AG08396 (cell line): Measurements from ENCODE around the gene FMO5.
"Not testable (repeated sequence)": the region's sequence is repeated elsewhere in the genome, so short reads cannot be mapped to it uniquely, and the experiment has no call there.

ENCODE experiments used
- DNase-seq: peaks from one replicate; pipeline ENCODE4 v3.0.0; 2012; ENCODE audit warnings: low spot score, mixed read lengths

The FMO5 gene

DNA sequence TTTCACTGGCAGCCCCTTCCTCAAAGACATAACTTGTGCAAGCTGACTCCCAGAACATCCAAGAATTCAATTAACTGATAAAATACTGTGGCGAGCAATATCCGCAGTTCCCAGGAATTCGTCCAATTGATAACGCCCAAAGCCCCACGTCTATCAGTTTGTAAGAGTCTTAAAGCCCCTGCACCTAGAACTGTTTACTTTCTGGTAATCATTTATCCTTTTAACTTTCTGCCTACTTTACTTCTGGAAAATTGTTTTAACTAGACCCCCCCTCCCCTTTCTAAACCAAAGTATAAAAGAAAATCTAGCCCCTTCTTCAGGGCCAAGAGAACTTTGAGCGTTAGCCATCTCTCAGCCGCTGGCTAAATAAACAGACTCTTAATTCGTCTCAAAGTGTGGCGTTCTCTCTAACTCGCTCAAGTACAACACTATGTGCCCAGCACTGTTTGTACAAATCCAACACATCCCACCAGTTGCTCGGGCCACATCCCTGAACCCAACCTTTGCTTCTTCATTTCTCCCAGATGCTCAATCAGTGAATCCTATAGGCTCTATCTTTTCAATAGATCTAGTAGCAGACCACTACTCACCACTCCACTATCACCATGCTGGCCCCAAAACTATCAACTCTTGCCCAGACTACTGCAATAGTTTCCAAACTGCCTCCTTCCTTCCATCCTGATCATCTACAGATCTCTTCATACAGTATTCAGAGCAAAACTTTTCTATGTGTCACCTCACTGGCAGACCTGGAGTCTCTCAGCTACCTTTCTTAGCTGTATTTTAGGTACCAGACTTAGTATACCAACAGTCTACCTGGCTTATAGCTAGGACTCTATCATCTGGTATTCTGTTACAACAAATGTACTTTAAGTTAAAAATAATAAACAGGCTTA is 14.0 kb upstream of the FMO5 start:
- DNase-seq, result no peak

DNA sequence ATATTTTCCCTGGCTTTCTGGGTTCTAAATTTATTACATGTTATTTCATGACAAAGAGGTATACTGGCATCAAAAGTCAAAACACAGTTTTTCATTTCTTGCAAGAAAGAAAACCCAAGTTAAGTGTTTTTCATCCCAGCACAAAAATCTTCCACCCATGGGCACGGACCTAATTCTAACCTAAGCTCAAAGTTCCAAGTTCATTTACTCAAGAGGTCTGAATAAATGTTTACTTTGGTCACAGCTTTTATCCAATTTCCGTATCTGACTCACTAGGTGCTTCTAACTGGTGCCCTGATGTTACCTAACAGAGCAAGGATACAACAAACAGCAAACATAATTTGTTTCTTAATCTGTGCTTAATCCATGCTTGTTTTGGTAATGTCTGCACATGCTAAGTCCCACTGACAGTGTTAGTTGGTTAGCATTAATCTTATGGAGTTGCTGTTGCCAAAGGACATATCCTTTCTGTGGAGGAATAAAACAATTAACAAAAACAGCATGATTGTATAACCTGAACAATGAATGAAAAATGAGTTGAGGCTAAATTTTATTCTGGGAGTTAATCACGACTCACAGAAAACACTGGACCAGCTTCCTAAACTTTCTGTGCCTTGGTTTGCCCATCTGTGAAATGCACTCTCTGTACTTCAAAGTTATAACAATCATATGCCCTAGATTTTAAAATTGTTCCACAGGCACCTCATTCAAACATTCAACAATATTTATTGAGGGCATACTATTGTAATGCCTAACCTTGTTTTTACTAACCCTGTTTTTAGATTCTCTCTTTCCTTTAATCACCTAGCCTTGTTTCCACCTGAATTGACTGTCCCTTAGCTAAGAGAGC is 13.1 kb upstream of the FMO5 start:
- DNase-seq, result no peak

DNA sequence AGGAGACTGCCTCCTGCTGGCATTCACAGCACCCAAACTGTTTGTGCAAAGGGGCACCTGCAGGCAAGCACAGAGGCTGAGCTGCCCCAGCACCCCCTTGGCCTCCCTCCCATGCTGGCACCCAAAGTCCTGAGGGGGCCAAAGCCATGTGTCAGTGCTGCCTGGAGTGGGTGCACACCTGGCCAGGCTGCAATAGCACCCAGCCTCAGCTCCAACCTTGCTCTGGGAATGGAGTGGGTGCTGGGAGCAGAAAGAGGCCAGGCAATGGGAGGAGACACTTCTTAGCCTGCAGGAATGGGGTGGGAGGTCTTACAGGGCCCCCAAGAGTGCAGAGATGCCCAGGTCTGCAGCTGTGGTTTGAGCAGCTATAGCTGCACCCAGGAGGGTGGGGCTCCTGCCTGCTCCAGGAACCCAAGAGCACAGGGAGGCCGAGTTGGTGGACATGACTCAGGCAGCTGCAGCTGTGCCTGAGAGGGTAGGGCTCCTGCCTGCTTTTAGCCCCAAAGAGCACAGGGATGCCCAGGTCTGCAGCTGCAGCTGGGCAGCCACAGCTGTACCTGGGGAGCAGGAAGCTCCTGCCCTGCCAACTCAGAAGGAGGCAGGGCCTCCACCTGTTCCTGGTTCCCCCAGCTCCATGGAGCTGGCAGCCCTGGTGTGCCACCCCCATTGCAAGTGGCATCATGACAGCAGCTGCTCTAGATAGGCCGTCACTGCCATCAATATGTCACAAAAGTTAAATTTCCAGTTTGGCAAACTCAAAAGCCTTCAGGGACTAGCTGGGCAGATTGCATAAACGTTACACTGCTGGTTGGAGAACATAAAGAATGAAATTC is 12.0 kb upstream of the FMO5 start:
- DNase-seq, result no peak

DNA sequence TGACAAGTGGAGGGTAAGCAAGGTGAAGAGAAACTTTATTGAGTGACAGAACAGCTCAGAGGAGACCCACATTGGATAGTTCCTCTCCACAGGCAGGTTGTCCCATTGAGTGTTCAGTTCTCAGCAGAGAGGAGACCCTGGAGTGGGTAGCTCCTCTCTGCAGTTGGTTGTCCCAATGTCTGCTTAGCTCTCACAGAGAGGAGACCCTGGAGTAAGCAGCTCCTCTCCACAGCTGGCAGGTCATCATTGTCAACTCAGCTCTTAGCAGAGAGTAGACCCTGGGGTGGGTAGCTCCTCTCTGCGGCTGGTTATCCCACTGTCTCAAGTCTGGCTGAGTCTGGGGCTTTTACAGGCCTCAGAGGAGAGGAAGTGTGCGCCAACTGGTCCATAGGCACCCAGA is 11.3 kb upstream of the FMO5 start:
- no peak for DNase-seq

DNA sequence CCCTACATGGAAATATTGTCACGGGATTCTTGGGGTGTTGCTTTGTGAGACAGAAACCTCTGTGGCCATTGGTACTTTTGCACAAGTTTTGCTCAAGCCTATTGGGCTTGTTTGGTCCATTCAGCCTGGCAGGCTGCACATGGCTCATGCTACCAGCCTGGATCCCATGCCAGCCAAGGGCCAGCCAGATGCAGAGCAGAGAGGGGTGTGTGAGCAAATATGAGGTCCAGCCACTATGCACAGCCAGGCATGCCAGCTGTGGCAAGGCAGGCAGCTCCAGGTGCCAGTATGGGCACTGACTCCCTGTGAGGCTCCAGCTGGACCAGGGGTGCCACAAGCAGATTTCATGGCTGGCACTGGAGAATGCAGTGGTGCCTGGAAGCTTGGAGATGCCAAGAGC is 10.7 kb upstream of the FMO5 start:
- DNase-seq, result no peak

DNA sequence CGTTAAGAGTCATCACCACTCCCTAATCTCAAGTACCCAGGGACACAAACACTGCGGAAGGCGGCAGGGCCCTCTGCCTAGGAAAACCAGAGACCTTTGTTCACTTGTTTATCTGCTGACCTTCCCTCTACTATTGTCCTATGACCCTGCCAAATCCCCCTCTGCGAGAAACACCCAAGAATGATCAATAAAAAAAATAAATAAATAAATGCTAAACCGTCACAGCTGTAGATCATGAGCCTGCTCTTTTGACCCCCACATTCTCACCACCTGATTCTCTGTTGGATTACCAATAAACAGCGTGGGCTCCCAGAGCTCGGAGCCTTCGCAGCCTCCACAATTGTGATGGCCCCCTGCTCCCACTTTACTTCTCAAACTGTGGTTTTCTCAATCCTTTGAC is 8.8 kb upstream of the FMO5 start:
- not testable (repeated sequence) for DNase-seq

DNA sequence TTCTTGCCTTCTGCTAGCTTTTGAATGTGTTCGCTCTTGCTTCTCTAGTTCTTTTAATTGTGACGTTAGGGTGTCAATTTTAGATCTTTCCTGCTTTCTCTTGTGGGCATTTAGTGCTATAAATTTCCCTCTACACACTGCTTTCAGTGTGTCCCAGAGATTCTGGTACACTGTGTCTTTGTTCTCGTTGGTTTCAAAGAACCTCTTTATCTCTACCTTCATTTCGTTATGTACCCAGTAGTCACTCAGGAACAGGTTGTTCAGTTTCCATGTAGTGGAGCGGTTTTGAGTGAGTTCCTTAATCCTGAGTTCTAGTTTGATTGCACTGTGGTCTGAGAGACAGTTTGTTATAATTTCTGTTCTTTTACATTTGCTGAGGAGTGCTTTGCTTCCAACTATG is 5.9 kb upstream of the FMO5 start:
- not testable (repeated sequence) for DNase-seq

DNA sequence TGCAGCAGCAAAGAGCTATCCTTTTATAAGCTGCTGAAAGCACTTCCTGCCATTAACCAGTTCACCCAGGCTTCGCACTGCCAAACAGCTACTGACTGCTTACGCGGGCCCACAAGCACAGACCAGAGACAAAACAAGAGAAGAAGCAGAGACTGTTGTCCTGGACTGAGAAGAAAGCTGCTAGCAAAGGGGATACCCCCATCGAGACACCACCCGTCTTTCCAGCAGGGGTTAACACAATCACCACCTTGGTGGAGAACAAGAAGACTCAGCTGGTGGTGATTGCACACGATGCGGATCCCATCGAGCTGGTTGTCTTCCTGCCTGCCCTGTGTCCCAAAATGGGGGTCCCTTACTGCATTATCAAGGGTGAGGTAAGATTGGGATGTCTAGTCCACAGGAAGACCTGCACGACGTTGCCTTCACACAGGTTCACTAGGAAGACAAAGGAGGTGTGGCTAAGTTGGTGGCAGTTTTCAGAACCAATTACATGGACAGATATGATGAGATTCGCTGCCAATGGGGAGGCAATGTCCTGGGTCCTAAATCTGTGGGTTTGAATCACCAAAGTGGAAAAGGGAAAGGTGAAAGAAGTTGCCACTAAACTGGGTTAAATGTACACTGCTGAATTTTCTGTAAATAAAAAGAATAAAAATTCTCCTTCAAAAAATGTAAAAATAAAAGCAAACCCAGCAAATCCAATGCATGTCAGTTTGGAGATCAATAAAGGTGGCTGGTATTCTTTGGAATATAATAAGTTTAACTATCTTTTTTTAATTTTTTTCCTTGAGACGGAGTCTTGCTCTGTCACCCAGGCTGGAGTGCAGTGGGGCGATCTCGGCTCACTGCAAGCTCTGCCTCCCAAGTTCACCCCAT is 1.2 kb downstream of the FMO5 start:
- no peak for DNase-seq

DNA sequence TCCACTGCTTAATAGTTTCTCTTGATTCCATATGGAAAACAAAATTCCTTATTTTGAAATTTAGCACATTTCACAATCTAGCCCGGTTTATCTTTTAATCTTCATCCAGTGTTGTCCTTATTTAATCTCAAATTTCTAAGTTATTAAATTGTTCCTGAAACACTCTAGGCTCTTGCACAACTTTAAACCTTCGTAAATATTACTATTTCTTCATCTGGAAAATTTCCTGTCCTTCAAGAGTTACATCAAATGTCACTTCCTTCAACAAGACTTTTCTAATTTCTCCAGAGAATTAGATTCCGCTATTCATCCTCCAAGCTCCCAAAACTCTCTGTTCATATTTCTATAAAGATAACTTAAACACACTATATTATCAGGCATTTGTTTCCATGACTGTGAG is 6.5 kb downstream of the FMO5 start:
- no peak for DNase-seq

DNA sequence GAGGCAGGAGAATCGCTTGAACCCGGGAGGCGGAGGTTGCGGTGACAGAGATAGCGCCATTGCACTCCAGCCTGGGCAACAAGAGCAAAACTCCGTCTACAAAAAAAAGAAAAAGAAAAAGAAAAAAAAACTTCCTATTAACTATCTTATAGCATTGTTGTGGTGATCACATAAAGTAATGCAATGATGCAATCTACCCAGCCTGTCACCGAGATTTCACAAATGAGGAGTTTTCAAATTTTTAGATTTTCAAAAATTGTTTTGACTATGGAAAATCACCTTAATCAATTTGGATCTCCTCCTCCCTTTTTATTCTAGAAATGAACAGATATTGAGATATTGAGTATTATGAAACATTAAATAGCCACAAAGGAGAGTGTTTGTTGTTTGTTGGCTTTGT is 8.0 kb downstream of the FMO5 start:
- DNase-seq, result no peak

DNA sequence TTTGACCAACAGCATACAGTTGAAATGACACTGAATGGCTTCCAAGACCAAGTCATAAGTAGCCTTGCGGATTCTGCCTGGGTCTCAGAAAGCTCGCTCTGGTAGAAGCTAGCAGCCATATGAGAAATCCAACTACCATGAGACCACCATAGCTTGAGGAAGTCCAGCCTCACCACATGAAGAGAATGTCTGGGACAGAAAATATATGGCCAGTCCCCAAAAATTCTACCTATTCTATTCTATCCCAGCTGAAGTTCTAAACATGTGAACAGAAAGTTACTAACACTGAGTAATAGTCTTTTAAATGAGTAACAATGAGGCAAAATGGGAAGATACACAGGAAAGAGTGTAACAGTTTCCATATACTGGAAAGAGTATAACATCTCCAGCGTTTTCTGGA is 9.0 kb downstream of the FMO5 start:
- DNase-seq, result no peak

DNA sequence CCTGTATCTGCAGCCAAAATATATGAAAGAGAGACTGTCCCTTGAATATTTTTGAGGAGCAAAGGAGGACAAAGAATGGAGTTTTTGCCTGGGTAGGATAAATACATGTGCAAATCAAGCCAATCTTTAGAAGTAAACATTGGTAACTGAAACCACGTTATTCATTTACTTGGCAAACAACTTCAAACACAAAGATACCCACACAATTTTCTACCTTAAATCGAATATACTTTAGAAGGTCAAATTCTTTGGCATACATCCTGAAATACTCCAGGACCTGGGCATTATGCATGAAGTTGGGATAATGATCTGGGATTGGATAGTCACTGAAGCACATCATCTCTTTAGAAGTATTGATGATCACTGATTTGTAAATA is 9.6 kb downstream of the FMO5 start:
- DNase-seq, result no peak

DNA sequence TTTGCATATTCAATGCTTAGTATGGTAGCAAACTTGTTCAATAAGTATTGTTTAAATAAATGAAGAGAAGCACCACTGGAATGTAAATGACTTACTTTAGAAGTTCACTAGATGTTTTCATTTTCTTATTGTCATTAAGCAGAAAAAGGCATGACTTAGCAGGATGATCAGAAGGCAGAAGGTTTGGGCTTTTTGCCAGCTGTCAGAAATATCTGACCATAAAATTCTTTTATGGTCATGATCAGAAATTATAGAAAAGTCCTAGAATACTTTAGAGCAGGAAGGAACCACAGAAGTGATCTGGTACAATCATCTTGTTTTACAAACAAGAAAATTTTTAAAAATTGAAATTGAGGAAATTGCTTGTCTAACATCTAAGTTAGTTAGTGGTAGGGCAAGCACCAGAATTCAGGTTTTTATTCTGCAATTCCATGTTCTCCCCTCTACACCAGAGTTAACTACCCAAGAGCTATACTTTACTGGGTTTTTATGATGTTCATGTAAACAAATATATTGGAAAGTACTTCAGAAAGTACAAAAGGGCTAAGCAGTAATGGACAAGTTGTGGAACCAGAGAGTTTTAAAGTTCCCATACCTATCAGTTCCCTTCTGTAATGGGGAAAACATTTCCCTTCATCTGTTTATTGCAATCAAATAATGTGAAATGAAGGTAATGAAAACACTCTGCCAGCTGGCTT is 10.1 kb downstream of the FMO5 start:
- DNase-seq, result no peak

DNA sequence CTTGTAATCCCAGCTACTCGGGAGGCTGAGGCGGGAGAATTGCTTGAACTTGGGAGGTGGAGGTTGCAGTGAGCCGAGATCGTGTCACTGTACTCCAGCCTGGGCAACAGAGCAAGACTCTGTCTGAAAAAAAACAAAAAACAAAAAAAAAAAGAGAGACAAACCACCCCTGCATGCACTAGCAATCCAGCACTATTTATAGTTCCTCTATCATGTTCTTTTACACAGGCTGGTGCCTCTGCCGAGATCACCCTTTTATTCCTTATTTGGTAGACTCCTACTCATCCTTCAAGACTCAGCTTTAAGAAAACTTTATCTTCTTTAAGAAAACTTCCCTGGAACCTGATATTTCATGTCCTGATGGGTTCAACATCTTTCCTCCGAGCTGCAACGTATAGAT is 10.8 kb downstream of the FMO5 start:
- no peak for DNase-seq

DNA sequence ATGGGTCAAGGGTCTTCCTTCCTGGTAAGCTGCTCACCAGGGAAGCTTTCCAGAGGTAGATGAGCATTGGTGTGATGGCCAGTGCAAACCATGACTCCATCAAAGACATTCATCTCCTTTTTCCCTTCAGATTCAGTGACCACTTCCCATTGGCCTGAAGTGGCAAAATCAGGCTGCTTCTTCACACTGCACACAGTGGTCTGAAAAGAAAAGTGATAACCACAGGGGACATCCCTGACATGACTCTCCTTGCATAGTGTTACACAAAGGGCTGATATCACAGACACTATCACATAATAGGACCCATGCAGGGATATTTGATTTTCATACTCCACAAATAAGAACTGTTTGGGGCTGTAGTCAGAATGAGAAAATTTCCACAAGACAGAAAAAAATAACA is 11.9 kb downstream of the FMO5 start:
- DNase-seq, result no peak

DNA sequence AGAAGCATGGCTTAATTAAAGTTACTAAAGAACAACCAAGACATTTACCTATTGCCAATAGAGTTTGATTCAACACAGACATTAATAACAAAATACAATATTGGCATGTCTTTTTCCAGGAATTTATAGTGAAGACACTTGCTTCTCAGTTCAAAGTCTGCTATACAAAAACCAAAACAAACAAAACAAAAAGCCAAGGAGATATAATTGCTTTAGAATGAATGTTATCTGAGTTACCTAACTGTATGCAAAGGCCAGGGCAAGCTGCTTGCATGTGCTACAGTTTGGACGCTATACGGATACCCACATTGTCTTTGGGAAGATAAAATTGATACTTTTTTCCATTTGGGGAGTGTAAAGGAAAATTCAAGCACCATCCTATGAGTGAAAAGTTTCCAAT is 13.6 kb downstream of the FMO5 start:
- no peak for DNase-seq

DNA sequence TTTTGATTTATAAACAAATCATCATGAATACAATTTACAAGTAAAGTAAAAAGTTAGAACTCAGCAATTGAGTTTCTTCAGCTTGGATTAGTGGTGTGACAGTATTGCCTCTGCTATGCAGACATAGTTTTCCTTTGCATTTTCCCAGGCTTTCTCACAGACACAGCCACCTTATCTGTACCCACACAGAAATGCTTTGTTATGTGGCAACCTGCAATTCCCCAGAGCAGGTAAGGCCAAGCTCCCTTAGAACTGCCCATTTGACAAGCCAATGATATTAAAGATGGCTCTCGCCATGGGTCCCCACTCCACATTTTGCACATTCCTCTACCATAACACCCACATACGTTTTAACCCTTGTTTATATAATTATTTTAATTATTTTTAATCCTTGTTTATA is 14.2 kb downstream of the FMO5 start:
- DNase-seq, result no peak

DNA sequence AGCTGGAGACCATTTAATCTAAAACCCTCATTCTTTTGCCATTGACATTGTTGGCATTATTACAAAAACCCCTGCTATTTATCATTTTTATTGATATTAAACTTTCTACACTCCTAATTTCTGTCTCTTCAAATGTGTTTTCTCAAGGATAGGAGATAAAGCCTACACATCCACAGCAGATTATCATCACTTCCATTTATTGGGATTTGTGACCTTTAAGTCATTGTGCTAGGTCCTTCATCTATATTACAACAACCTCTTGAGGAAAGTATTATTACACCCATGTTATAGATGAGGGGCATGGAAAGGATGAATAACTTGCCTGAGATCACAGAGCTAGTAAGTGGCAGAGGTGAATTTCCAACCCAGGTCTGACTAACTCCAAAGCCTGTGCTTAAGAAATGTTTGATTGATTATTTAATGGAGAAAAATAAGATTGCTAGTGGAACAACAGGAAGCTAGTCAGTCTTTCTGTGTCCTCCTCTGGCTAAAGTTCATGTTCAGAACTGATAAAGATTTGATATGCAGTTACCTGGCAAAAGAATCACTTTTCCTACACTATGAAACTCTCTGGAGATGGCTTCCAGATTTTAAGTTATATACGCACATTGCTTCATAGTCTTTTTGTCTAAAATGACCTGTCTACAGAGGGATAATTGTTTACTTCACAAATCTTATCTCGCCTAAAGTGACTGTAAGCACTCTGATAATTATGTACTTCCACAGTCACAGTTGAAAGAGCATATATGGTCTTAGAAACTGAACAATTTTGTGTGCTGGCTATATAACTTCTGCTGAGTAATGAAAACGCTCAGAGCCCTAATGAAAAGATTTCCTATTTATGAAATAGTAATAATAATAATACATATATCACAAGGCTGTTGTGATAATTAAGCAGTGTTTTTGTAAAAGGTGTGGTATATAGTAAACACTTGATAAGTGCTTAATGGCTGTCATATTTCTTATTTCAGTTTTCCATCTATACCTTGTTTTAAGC is 15.0 kb downstream of the FMO5 start:
- DNase-seq, result no peak

DNA sequence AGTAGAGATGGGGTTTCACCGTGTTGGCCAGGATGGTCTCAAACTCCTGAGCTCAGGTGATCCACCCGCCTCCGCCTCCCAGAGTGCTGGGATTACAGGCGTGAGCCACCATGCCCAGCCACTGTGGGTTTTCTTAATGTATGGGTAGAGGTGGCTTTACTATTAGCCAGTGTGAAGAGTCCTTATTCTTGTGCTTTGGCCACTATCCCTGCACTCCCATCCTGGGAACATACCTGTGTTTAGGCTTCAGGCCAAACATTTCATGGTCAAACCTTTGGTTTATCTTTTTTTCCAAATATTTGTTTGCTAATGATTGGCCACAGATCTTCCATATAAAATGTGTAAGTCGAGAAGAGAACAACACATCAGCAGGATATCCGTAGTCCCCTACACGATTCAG is 16.5 kb downstream of the FMO5 start:
- no peak for DNase-seq

DNA sequence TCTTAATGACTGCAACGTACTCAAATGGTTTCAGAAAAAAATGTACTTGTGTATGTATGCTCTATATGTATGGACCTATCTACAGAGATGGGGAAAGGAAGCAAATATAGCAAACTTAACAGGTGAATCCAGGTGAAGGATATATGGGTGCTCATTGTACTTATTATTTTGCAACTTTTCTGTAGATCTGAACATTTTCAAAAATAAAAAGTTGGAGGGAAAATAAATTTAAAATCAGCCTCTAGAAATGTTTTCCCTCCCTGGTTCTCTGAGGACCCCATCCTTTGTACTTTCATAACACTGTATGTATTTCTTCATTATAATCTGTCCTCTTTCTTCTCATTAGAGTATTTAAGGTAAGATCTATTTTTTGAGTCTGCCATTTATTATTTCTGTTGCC is 17.9 kb downstream of the FMO5 start:
- no peak for DNase-seq
